ENCODE data around the gene RGL4. TPM values are rescaled to one million over a fixed set of nuclear protein-coding genes. Genes with fewer than 3 reads are reported as not detected.
"Not testable (repeated sequence)": the region's sequence is repeated elsewhere in the genome, so short reads cannot be mapped to it uniquely, and the experiment has no call there.

Gene RGL4
- polyA plus RNA-seq (ENCODE audit: insufficient read length in 4 of 4) = 1 to 10 TPM; 1.8 to 4.7 (median 2.6) TPM

GRCh38 chr22:23690713-23691112 lies at the start of gene RGL4:
Gene RGL4 (plus strand): TSS chr22:23691013. CDS start chr22:23692031, 1,018 bp downstream.
- DNase-seq (ENCODE audit: low read depth in 4 of 4, low spot score in 3 of 4) = no peak

GRCh38 chr22:23646526-23646925 lies 44.3 kb upstream of the RGL4 start:
- DNase-seq (ENCODE audit: low read depth in 4 of 4, low spot score in 3 of 4) = not testable (repeated sequence)

- no peak for DNase-seq (ENCODE audit: low read depth in 4 of 4, low spot score in 3 of 4)
These were observed 41.7 kb upstream of the RGL4 start for GRCh38 chr22:23649071-23649501.

GRCh38 chr22:23651676-23652075 lies 39.1 kb upstream of the RGL4 start:
- DNase-seq (ENCODE audit: low read depth in 4 of 4, low spot score in 3 of 4) = no peak

GRCh38 chr22:23652286-23652685 lies 38.5 kb upstream of the RGL4 start:
- DNase-seq (ENCODE audit: low read depth in 4 of 4, low spot score in 3 of 4) = no peak

- no peak for DNase-seq (ENCODE audit: low read depth in 4 of 4, low spot score in 3 of 4)
These were observed 38.1 kb upstream of the RGL4 start for GRCh38 chr22:23652711-23653110.

- DNase-seq (ENCODE audit: low read depth in 4 of 4, low spot score in 3 of 4) = no peak
These were observed 34.8 kb upstream of the RGL4 start for GRCh38 chr22:23655891-23656475.

GRCh38 chr22:23657727-23658126 lies 33.1 kb upstream of the RGL4 start:
- no peak for DNase-seq (ENCODE audit: low read depth in 4 of 4, low spot score in 3 of 4)

- not testable (repeated sequence) for DNase-seq (ENCODE audit: low read depth in 4 of 4, low spot score in 3 of 4)
These were observed 30.4 kb upstream of the RGL4 start for GRCh38 chr22:23660381-23660780.

GRCh38 chr22:23670378-23671295 lies 20.2 kb upstream of the RGL4 start:
- DNase-seq (ENCODE audit: low read depth in 4 of 4, low spot score in 3 of 4) = no peak

GRCh38 chr22:23671387-23671786 lies 19.4 kb upstream of the RGL4 start:
- DNase-seq (ENCODE audit: low read depth in 4 of 4, low spot score in 3 of 4) = not testable (repeated sequence)

- DNase-seq (ENCODE audit: low read depth in 4 of 4, low spot score in 3 of 4) = not testable (repeated sequence)
These were observed 18.3 kb upstream of the RGL4 start for GRCh38 chr22:23672307-23673049.

GRCh38 chr22:23673050-23673620 lies 17.7 kb upstream of the RGL4 start:
- no peak for DNase-seq (ENCODE audit: low read depth in 4 of 4, low spot score in 3 of 4)

GRCh38 chr22:23673826-23674690 lies 16.8 kb upstream of the RGL4 start:
- DNase-seq (ENCODE audit: low read depth in 4 of 4, low spot score in 3 of 4) = no peak

- DNase-seq (ENCODE audit: low read depth in 4 of 4, low spot score in 3 of 4) = not testable (repeated sequence)
These were observed 15.8 kb upstream of the RGL4 start for GRCh38 chr22:23674886-23675501.

- DNase-seq (ENCODE audit: low read depth in 4 of 4, low spot score in 3 of 4) = peak in 3 of 4 donors; percentile 7 to 37 (median 18)
These were observed 15.1 kb upstream of the RGL4 start for GRCh38 chr22:23675502-23676415.

- not testable (repeated sequence) for DNase-seq (ENCODE audit: low read depth in 4 of 4, low spot score in 3 of 4)
These were observed 13.7 kb upstream of the RGL4 start for GRCh38 chr22:23676841-23677700.

GRCh38 chr22:23677701-23677995 lies 13.2 kb upstream of the RGL4 start:
- DNase-seq (ENCODE audit: low read depth in 4 of 4, low spot score in 3 of 4) = no peak
